ACHN (cell line): ENCODE results near the gene ZNF160.
"Not testable (repeated sequence)": the region's sequence is repeated elsewhere in the genome, so short reads cannot be mapped to it uniquely, and the experiment has no call there.

ENCODE experiments used
- DNase-seq: peaks from one replicate; pipeline ENCODE4 v3.0.0-alpha.2; 2015
- in situ Hi-C: cut with HindIII; loops from 2 replicates; pipeline ENCODE4 v1.10.0; 2017; ENCODE audit warnings: low sequenced_read_pairs, low pct_ligation_motif_present, low pct_unique_long_range_greater_than_20kb

The ZNF160 gene

GRCh38 chr19:53096579-53096978, 6.6 kb downstream of the ZNF160 start:
- DNase-seq, in situ Hi-C loops: not testable (repeated sequence)

- DNase-seq = no peak
- in situ Hi-C loops = no loop called here
Measured at GRCh38 chr19:53094754-53095575, 8.3 kb downstream of the ZNF160 start.

- in situ Hi-C loops = no loop called here
- no peak for DNase-seq
Measured at GRCh38 chr19:53092723-53093122, 10.5 kb downstream of the ZNF160 start.

GRCh38 chr19:53091413-53092254, 11.6 kb downstream of the ZNF160 start:
- in situ Hi-C loops = no loop called here
- DNase-seq = no peak

GRCh38 chr19:53088091-53088490, 15.1 kb downstream of the ZNF160 start:
- in situ Hi-C loops = no loop called here
- no peak for DNase-seq

- no peak for DNase-seq
- in situ Hi-C loops = no loop called here
Measured at GRCh38 chr19:53086949-53087348, 16.3 kb downstream of the ZNF160 start.

- DNase-seq = no peak
- in situ Hi-C loops = no loop called here
Measured at GRCh38 chr19:53085496-53085895, 17.7 kb downstream of the ZNF160 start.

- in situ Hi-C loops = no loop called here
- DNase-seq = no peak
Measured at GRCh38 chr19:53082929-53083328, 20.3 kb downstream of the ZNF160 start.

- DNase-seq = no peak
- in situ Hi-C loops = no loop called here
Measured at GRCh38 chr19:53079313-53079924, 23.8 kb downstream of the ZNF160 start.

- in situ Hi-C loops = no loop called here
- no peak for DNase-seq
Measured at GRCh38 chr19:53078668-53079067, 24.6 kb downstream of the ZNF160 start.

GRCh38 chr19:53076984-53077383, 26.2 kb downstream of the ZNF160 start:
- in situ Hi-C loops = no loop called here
- DNase-seq = no peak

- no peak for DNase-seq
- in situ Hi-C loops = no loop called here
Measured at GRCh38 chr19:53068834-53069233, 34.4 kb downstream of the ZNF160 start.

GRCh38 chr19:53068199-53068598, 35.0 kb downstream of the ZNF160 start:
- DNase-seq = no peak
- in situ Hi-C loops = no loop called here

- in situ Hi-C loops = no loop called here
- no peak for DNase-seq
Measured at GRCh38 chr19:53057904-53058580, 45.2 kb downstream of the ZNF160 start.

GRCh38 chr19:53055117-53055516, 48.1 kb downstream of the ZNF160 start:
- DNase-seq = no peak
- in situ Hi-C loops = no loop called here

GRCh38 chr19:53047379-53047778, 55.8 kb downstream of the ZNF160 start:
- no peak for DNase-seq
- in situ Hi-C loops = no loop called here

GRCh38 chr19:53045536-53045935, 57.7 kb downstream of the ZNF160 start:
- no peak for DNase-seq
- in situ Hi-C loops = no loop called here

- DNase-seq = no peak
- in situ Hi-C loops = no loop called here
Measured at GRCh38 chr19:53041366-53041765, 61.9 kb downstream of the ZNF160 start.
